IMR-90 (cell line): ENCODE results near the gene MINAR1. TPM values are rescaled to one million over a fixed set of nuclear protein-coding genes. Genes with fewer than 3 reads are reported as not detected.

Source experiments
- ATAC-seq: fragments of 200-7000 bp; cut with Tn5 transposase; 2 replicates; pipeline ENCODE4 v1.9.1; 2020; ENCODE audit warnings: low read depth, mild to moderate bottlenecking, moderate library complexity
- BruUV-seq: library from RNA; stranded (reverse); fragments of 400-500 nt; replicated peaks from 2 replicates; lab custom pipeline; 2021; lab: Mats Ljungman, UMichigan
- CTCF ChIA-PET: fragments of 300-600 bp; formaldehyde crosslinking; extraction: SDS; loops from one replicate; lab custom pipeline; 2021; ENCODE audit warnings: antibody characterized with exemption; lab: Yijun Ruan, JAX
- POLR2A ChIA-PET: fragments of 300-600 bp; sonication (Branson Sonifier 250); formaldehyde crosslinking; loops from one replicate; lab custom pipeline; 2022; ENCODE audit warnings: antibody characterized with exemption; ENCODE audit not compliant: unreplicated experiment; lab: Charles Lee
- DNase-seq: peaks from one replicate; pipeline ENCODE4 v3.0.0; 2013
- H2AFZ ChIP-seq: replicated peaks from 2 replicates; pipeline ENCODE3; 2013; ENCODE audit warnings: low read length, mild to moderate bottlenecking; ENCODE audit not compliant: poor library complexity
- H2AK5ac ChIP-seq: 2 replicates; pipeline ENCODE4 v1.6.1; 2013; ENCODE audit warnings: low read depth, low read length, inconsistent platforms
- H2AK9ac ChIP-seq: replicated peaks from 2 replicates; pipeline ENCODE3; 2013; ENCODE audit warnings: mild to moderate bottlenecking, low read depth, low read length, moderate library complexity; ENCODE audit not compliant: poor library complexity
- H2BK120ac ChIP-seq: 2 replicates; pipeline ENCODE4 v1.6.1; 2013; ENCODE audit warnings: low read depth, low read length, inconsistent platforms
- H2BK15ac ChIP-seq: 3 replicates; pipeline ENCODE4 v1.6.1; 2013; ENCODE audit warnings: low read depth, low read length, inconsistent platforms
- H2BK20ac ChIP-seq: 2 replicates; pipeline ENCODE4 v1.6.1; 2013; ENCODE audit warnings: low read depth, mild to moderate bottlenecking, inconsistent platforms, low read length, moderate library complexity
- H2BK5ac ChIP-seq: 2 replicates; pipeline ENCODE4 v1.6.1; 2013; ENCODE audit warnings: mild to moderate bottlenecking, low read depth, low read length, inconsistent platforms; ENCODE audit not compliant: poor library complexity, severe bottlenecking
- H3K14ac ChIP-seq: replicated peaks from 2 replicates; pipeline ENCODE4 v1.6.1; 2013; ENCODE audit warnings: low read depth, low read length, inconsistent platforms
- H3K18ac ChIP-seq: 2 replicates; pipeline ENCODE4 v1.6.1; 2013; ENCODE audit warnings: low read depth, low read length, control low read depth
- H3K23ac ChIP-seq: 2 replicates; pipeline ENCODE4 v1.6.1; 2013; ENCODE audit warnings: low read depth, low read length, inconsistent platforms
- H3K27ac ChIP-seq: 2 replicates; pipeline ENCODE4 v1.5.1; 2013; ENCODE audit warnings: mild to moderate bottlenecking, control low read depth, low read length; ENCODE audit not compliant: insufficient read depth
- H3K27me3 ChIP-seq: 2 replicates; pipeline ENCODE4 v1.6.1; 2013; ENCODE audit warnings: low read length; ENCODE audit not compliant: control insufficient read depth, insufficient read depth
- H3K36me3 ChIP-seq: 2 replicates; pipeline ENCODE4 v1.6.1; 2013; ENCODE audit warnings: low read length, mixed read lengths; ENCODE audit not compliant: control insufficient read depth, insufficient read depth
- H3K4ac ChIP-seq: 2 replicates; pipeline ENCODE4 v1.6.1; 2013; ENCODE audit warnings: low read depth, low read length, inconsistent platforms
- H3K4me1 ChIP-seq: 2 replicates; pipeline ENCODE4 v1.6.1; 2013; ENCODE audit warnings: low read length, mixed read lengths; ENCODE audit not compliant: control insufficient read depth, insufficient read depth
- H3K4me2 ChIP-seq: 2 replicates; pipeline ENCODE4 v1.6.1; 2013; ENCODE audit warnings: low read depth, mild to moderate bottlenecking, control low read depth, low read length, moderate library complexity
- H3K4me3 ChIP-seq: 2 replicates; pipeline ENCODE4 v1.5.1; 2013; ENCODE audit warnings: low read depth, mild to moderate bottlenecking, control low read depth, low read length, moderate library complexity; ENCODE audit not compliant: insufficient read depth
- H3K56ac ChIP-seq: 2 replicates; pipeline ENCODE4 v1.6.1; 2013; ENCODE audit warnings: low read length, inconsistent platforms; ENCODE audit not compliant: insufficient read depth; ENCODE audit errors: extremely low read depth
- H3K79me1 ChIP-seq, 2 experiments: 2 replicates each; pipeline ENCODE4 v1.6.1; 2013; ENCODE audit warnings: low read length in 2 of 2, inconsistent platforms in 1 of 2, low read depth in 1 of 2
- H3K9ac ChIP-seq: 2 replicates; pipeline ENCODE4 v1.6.1; 2013; ENCODE audit warnings: low read depth, low read length, control low read depth
- H3K9me1 ChIP-seq: 2 replicates; pipeline ENCODE4 v1.6.1; 2013; ENCODE audit warnings: low read length, inconsistent platforms; ENCODE audit not compliant: insufficient read depth
- H3K9me3 ChIP-seq: 2 replicates; pipeline ENCODE4 v1.6.1; 2013; ENCODE audit warnings: low read length; ENCODE audit not compliant: control insufficient read depth, insufficient read depth
- H4K20me1 ChIP-seq: 2 replicates; pipeline ENCODE4 v1.6.1; 2013; ENCODE audit warnings: low read length, inconsistent platforms; ENCODE audit not compliant: insufficient read depth
- H4K5ac ChIP-seq: 2 replicates; pipeline ENCODE4 v1.6.1; 2013; ENCODE audit warnings: mild to moderate bottlenecking, low read depth, low read length, control low read depth
- H4K8ac ChIP-seq, 2 experiments: 2 replicates each; pipeline ENCODE4 v1.6.1; 2013; ENCODE audit warnings: low read depth in 2 of 2, low read length in 2 of 2, control low read depth in 1 of 2, inconsistent platforms in 1 of 2
- H4K91ac ChIP-seq: 2 replicates; pipeline ENCODE4 v1.6.1; 2013; ENCODE audit warnings: low read depth, low read length, inconsistent platforms; ENCODE audit not compliant: insufficient read depth
- CHD1 ChIP-seq: IDR thresholded peaks from 2 replicates; pipeline ENCODE4 v1.6.1; 2012; ENCODE audit warnings: low read depth, low read length, improper control_type of control experiment
- FOS ChIP-seq: fragments of 150-350 bp; IDR thresholded peaks from 2 replicates; pipeline ENCODE4 v1.6.1; 2016; ENCODE audit warnings: low read depth, low read length
- MAFK ChIP-seq: IDR thresholded peaks from 2 replicates; pipeline ENCODE4 v1.6.1; 2012; ENCODE audit warnings: low read depth, low read length, improper control_type of control experiment
- MAZ ChIP-seq: IDR thresholded peaks from 2 replicates; pipeline ENCODE4 v1.6.1; 2012; ENCODE audit warnings: low read depth, mild to moderate bottlenecking, low read length, improper control_type of control experiment, moderate library complexity, borderline replicate concordance
- POLR2A ChIP-seq: IDR thresholded peaks from 2 replicates; pipeline ENCODE4 v1.6.1; 2012; ENCODE audit warnings: mild to moderate bottlenecking, low read depth, low read length
- RCOR1 ChIP-seq: IDR thresholded peaks from 2 replicates; pipeline ENCODE4 v1.6.1; 2012; ENCODE audit warnings: mild to moderate bottlenecking, low read length, improper control_type of control experiment; ENCODE audit not compliant: insufficient replicate concordance
- SMC3 ChIP-seq: fragments of 150-350 bp; IDR thresholded peaks from 2 replicates; pipeline ENCODE4 v1.6.1; 2016; ENCODE audit warnings: low read depth, mild to moderate bottlenecking, antibody characterized with exemption, low read length, moderate library complexity
- WGBS, 2 experiments: methylation state at CpG; one replicate each; pipeline versions ENCODE4 v1.1.5 to v1.1.7; 2013; ENCODE audit warnings: missing lambda C conversion rate in 2 of 2; ENCODE audit not compliant: insufficient read length in 1 of 2; ENCODE audit errors: extremely low coverage in 2 of 2; 5-methylcytosine and 5-hydroxymethylcytosine counted together
- dilution Hi-C: fragments of 300-500 bp; cut with HindIII; formaldehyde crosslinking; loops from one replicate; pipeline ENCODE4 v1.14.3; 2018; ENCODE audit warnings: low sequenced_read_pairs; ENCODE audit not compliant: unreplicated experiment
- in situ Hi-C: fragments of 300-500 bp; cut with MboI; formaldehyde crosslinking; loops from 3 replicates; pipeline ENCODE4 v1.14.3; 2019; ENCODE audit warnings: low sequenced_read_pairs, inconsistent platforms, mixed read lengths
- intact Hi-C: fragments of 100-400 bp; cut with micrococcal nuclease; formaldehyde crosslinking; loops from 2 replicates; pipeline ENCODE4 v1.10.0; 2022
- polyA plus RNA-seq, 3 experiments: library from polyadenylated mRNA; depleted of rRNA; stranded (reverse); fragments of >200 nt; gene quantifications; 2 replicates each; pipeline ENCODE4 v1.2.3, GENCODE V29; 2012; ENCODE audit warnings: low replicate concordance in 1 of 3
- total RNA-seq: library from RNA; depleted of rRNA; stranded (reverse); fragments of >200 nt; gene quantifications from 2 replicates; pipeline ENCODE4 v1.2.3, GENCODE V29; 2012
- TF ChIP-seq, protein P1 (sequence below): fragments of 150-350 bp; IDR thresholded peaks from 2 replicates; pipeline ENCODE4 v1.6.1; 2016; ENCODE audit warnings: low read depth, mild to moderate bottlenecking, low read length, moderate library complexity, borderline replicate concordance
- TF ChIP-seq, protein P2 (sequence below): conservative IDR thresholded peaks from 2 replicates; pipeline ENCODE4 v1.5.1; 2012; ENCODE audit warnings: mild to moderate bottlenecking, low read depth, low read length, improper control_type of control experiment
- TF ChIP-seq, protein P3 (sequence below): fragments of 150-350 bp; IDR thresholded peaks from 2 replicates; pipeline ENCODE4 v1.6.1; 2017; ENCODE audit warnings: mild to moderate bottlenecking, antibody characterized with exemption, low read length, low read depth

Gene MINAR1
- total and polyA plus RNA-seq, 2 of the 4 experiments (the other 2 are of a cell fraction): 0.65 to 1.6 TPM

DNA sequence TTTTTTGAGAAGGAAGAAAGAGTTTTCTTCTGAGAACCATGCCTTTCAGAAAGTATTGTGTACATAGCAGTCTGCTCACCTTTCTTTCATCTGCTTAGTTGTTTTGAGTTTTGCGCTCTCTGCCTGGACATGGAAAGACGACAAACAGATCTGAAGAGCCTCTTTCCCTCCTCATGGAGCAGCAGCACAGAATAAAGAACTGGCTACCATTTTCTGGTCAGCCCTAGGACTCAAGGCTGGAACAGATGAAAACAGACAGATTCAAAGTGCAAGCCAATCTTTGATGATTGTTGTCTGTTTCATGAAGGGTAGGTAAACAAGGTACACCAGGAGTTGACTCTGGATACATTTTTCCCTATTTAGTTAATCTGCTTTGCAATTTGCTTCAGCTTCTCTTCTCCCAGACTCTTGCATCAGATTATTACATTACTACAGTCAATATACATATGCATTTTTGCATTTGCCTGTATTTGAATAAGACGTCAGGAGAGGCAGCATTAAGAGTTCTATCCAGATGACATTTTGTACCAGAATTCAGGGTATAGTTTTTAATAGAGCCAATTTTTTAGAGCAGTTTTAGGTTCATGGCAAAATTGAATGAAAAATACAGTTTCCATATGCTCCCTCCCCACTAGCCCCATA lies 34.7 kb upstream of the MINAR1 start:
- Histone ChIP-seq H3K4ac (no peak overlapping the region), H2BK15ac (no peak overlapping the region), H3K79me1 (peaks cover 3 to 4% of the 10 kb centered on the region in 2 experiments; a peak in 1 of 4 replicates), H2AK5ac (no peak overlapping the region), H4K20me1 (peaks cover 4% of the 10 kb centered on the region), H3K23ac (no peak overlapping the region), H3K9me3 (no peaks in the 10 kb centered on the region), H3K27ac (no peak overlapping the region), H3K9ac (no peak overlapping the region), H4K91ac (no peak overlapping the region), H2AFZ (no peak overlapping the region), H3K56ac (no peak overlapping the region), H3K4me1 (peaks cover 6% of the 10 kb centered on the region; the same call in 1 of the 2 replicates), H3K18ac (no peak overlapping the region), H2AK9ac (no peak overlapping the region), H3K9me1 (peaks cover 4% of the 10 kb centered on the region; the same call in 1 of the 2 replicates), H3K27me3 (no peaks in the 10 kb centered on the region), H2BK5ac (no peak overlapping the region), H2BK20ac (no peak overlapping the region), H3K36me3 (no peaks in the 10 kb centered on the region), H3K4me3 (no peak overlapping the region), H4K8ac (no peak overlapping the region), H3K4me2 (no peak overlapping the region), H3K14ac (no peak overlapping the region), H4K5ac (no peak overlapping the region), H2BK120ac (no peak overlapping the region)
- ChIA-PET CTCF (no interaction called here), POLR2A (no interaction called here)
- no TSS peak for BruUV-seq
- intact Hi-C loops: no loop called here
- TF ChIP-seq, protein P1, sequence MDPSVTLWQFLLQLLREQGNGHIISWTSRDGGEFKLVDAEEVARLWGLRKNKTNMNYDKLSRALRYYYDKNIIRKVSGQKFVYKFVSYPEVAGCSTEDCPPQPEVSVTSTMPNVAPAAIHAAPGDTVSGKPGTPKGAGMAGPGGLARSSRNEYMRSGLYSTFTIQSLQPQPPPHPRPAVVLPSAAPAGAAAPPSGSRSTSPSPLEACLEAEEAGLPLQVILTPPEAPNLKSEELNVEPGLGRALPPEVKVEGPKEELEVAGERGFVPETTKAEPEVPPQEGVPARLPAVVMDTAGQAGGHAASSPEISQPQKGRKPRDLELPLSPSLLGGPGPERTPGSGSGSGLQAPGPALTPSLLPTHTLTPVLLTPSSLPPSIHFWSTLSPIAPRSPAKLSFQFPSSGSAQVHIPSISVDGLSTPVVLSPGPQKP: no peak
- TF ChIP-seq, protein P2, sequence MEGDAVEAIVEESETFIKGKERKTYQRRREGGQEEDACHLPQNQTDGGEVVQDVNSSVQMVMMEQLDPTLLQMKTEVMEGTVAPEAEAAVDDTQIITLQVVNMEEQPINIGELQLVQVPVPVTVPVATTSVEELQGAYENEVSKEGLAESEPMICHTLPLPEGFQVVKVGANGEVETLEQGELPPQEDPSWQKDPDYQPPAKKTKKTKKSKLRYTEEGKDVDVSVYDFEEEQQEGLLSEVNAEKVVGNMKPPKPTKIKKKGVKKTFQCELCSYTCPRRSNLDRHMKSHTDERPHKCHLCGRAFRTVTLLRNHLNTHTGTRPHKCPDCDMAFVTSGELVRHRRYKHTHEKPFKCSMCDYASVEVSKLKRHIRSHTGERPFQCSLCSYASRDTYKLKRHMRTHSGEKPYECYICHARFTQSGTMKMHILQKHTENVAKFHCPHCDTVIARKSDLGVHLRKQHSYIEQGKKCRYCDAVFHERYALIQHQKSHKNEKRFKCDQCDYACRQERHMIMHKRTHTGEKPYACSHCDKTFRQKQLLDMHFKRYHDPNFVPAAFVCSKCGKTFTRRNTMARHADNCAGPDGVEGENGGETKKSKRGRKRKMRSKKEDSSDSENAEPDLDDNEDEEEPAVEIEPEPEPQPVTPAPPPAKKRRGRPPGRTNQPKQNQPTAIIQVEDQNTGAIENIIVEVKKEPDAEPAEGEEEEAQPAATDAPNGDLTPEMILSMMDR: no peak
- TF ChIP-seq, protein P3, sequence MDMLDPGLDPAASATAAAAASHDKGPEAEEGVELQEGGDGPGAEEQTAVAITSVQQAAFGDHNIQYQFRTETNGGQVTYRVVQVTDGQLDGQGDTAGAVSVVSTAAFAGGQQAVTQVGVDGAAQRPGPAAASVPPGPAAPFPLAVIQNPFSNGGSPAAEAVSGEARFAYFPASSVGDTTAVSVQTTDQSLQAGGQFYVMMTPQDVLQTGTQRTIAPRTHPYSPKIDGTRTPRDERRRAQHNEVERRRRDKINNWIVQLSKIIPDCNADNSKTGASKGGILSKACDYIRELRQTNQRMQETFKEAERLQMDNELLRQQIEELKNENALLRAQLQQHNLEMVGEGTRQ: no peak
- TF ChIP-seq RCOR1 (no peak), SMC3 (no peak), POLR2A (no peak), FOS (no peak), MAZ (no peak), CHD1 (no peak), MAFK (no peak)
- in situ Hi-C loops: no loop called here
- ATAC-seq: no peak
- no peak for DNase-seq
- dilution Hi-C loops: no loop called here
- WGBS, 2 experiments: no CpG with 5 or more reads among the region's 3 CpGs
